PC-3 (cell line): Measurements from ENCODE around the gene ITK. TPM values are rescaled to one million over a fixed set of nuclear protein-coding genes. Genes with fewer than 3 reads are reported as not detected.

ENCODE experiments used
- ATAC-seq: fragments of 200-7000 bp; cut with Tn5 transposase; 2 replicates; pipeline ENCODE4 v1.9.1; 2020; ENCODE audit warnings: mild to moderate bottlenecking, moderate library complexity
- BruUV-seq: library from RNA; stranded (reverse); fragments of 400-500 nt; replicated peaks from 2 replicates; lab custom pipeline; 2021; lab: Mats Ljungman, UMichigan
- CTCF ChIA-PET: fragments of 300-600 bp; sonication (Branson Sonifier 250); formaldehyde crosslinking; loops from one replicate; lab custom pipeline; 2022; ENCODE audit warnings: antibody characterized with exemption; lab: Charles Lee
- POLR2A ChIA-PET: fragments of 300-600 bp; sonication (Branson Sonifier 250); formaldehyde crosslinking; loops from one replicate; lab custom pipeline; 2022; ENCODE audit warnings: antibody characterized with exemption; ENCODE audit not compliant: unreplicated experiment; lab: Charles Lee
- DNase-seq: peaks from one replicate; pipeline ENCODE4 v3.0.0-alpha.2; 2015
- H2AFZ ChIP-seq: fragments of 300-600 bp; sonication (generic); 2 replicates; pipeline ENCODE4 v1.6.0; 2016; ENCODE audit warnings: antibody characterized with exemption, low read length
- H3F3A ChIP-seq: fragments of 300-600 bp; sonication (generic); one replicate; pipeline ENCODE4 v1.6.0; 2017; ENCODE audit warnings: antibody characterized with exemption, low read length, control low read depth, mild to moderate bottlenecking; ENCODE audit not compliant: unreplicated experiment
- H3K27ac ChIP-seq: fragments of 300-600 bp; sonication (generic); 2 replicates; pipeline ENCODE4 v1.5.1; 2016; ENCODE audit warnings: mild to moderate bottlenecking, low read length
- H3K27me3 ChIP-seq: fragments of 300-600 bp; sonication (generic); 2 replicates; pipeline ENCODE4 v1.6.1; 2016; ENCODE audit warnings: low read length, mixed read lengths
- H3K36me3 ChIP-seq: fragments of 300-600 bp; sonication (generic); 2 replicates; pipeline ENCODE4 v1.6.1; 2016; ENCODE audit warnings: low read depth, mixed run types, low read length, mixed read lengths
- H3K4me1 ChIP-seq: fragments of 300-600 bp; sonication (generic); 2 replicates; pipeline ENCODE4 v1.5.1; 2016; ENCODE audit warnings: low read length; ENCODE audit not compliant: insufficient read depth
- H3K4me2 ChIP-seq: fragments of 300-600 bp; sonication (generic); 2 replicates; pipeline ENCODE4 v1.6.0; 2016; ENCODE audit warnings: low read length
- H3K4me3 ChIP-seq: fragments of 300-600 bp; sonication (generic); 2 replicates; pipeline ENCODE4 v1.5.1; 2016; ENCODE audit warnings: mild to moderate bottlenecking, low read length, mixed read lengths
- H3K79me2 ChIP-seq: fragments of 300-600 bp; sonication (generic); 2 replicates; pipeline ENCODE4 v1.6.1; 2017; ENCODE audit warnings: low read length, mixed read lengths
- H3K9ac ChIP-seq: fragments of 300-600 bp; sonication (generic); 2 replicates; pipeline ENCODE4 v1.6.0; 2016; ENCODE audit warnings: mild to moderate bottlenecking, low read length
- H3K9me2 ChIP-seq: fragments of 300-600 bp; sonication (generic); replicated peaks from 2 replicates; pipeline ENCODE4 v1.6.1; 2016; ENCODE audit warnings: mixed run types, low read length, mixed read lengths
- H3K9me3 ChIP-seq: fragments of 300-600 bp; sonication (generic); 2 replicates; pipeline ENCODE4 v1.6.1; 2016; ENCODE audit warnings: low read length, mixed read lengths
- H4K20me1 ChIP-seq: fragments of 300-600 bp; sonication (generic); 2 replicates; pipeline ENCODE4 v1.6.1; 2016; ENCODE audit warnings: low read length, mixed read lengths
- EZH2 ChIP-seq: fragments of 300-600 bp; sonication (generic); IDR thresholded peaks from one replicate; pipeline ENCODE4 v1.6.1; 2017; ENCODE audit warnings: antibody characterized with exemption, mild to moderate bottlenecking, low read length; ENCODE audit not compliant: unreplicated experiment
- EZH2phosphoT487 ChIP-seq: fragments of 300-600 bp; sonication (generic); IDR thresholded peaks from 2 replicates; pipeline ENCODE4 v1.6.1; 2018; ENCODE audit warnings: mild to moderate bottlenecking, antibody characterized with exemption, low read length, borderline replicate concordance
- intact Hi-C: fragments of 100-400 bp; cut with micrococcal nuclease; formaldehyde crosslinking; loops from 2 replicates; pipeline ENCODE4 v1.9.0; 2023
- total RNA-seq: library from RNA; depleted of rRNA; stranded (reverse); fragments of >200 nt; gene quantifications from 2 replicates; pipeline ENCODE4 v1.2.3, GENCODE V29; 2014
- TF ChIP-seq, protein P1 (sequence below): fragments of 300-600 bp; sonication (generic); conservative IDR thresholded peaks from 2 replicates; pipeline ENCODE4 v1.5.1; 2017; ENCODE audit warnings: antibody characterized with exemption, low read depth, mild to moderate bottlenecking, low read length

Gene ITK
- total RNA-seq, 1 experiment from 2014 or later = 0.69 TPM

DNA sequence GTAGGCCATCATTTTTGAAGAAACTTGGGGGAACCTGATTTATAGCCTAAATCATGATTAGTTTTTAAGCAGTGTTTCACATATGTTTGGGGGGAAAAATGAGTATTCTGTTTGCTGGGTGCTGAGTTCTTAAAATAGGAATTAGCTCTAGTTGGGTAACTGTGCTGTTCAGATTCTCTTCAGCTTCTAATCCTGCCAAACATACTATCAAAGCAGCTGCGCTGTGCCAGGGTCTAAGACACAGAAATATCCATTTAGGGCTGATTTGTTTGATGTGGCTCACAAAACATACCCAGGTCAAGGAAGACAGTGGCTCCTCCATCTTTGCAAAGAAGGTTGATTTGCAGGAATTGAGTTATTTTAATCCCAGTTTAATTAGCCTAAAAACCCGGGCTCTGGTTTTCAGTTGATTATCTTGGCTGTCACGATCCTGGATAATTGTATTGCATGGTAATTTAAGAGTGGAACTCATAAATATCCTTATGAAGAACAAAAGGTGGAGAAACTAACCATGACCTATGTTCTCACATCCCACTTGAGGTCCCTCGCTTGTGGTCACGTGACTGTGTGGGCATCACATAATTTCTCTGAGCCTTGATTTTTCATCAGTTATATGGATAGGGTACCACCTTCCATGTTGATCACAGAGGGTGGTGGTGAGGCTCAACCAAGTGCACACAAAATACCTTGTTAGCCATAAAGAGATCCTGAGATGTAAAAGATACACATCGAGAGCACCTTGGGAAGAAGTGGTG lies 104.0 kb downstream of the ITK start:
- Histone ChIP-seq H3K9me3 (no peaks in the 10 kb centered on the region), H3K4me2 (no peak overlapping the region), H3K9ac (no peak overlapping the region), H3K27ac (no peak overlapping the region), H2AFZ (no peak overlapping the region), H3K27me3 (no peaks in the 10 kb centered on the region), H3K4me1 (no peaks in the 10 kb centered on the region), H3K36me3 (no peaks in the 10 kb centered on the region), H4K20me1 (no peaks in the 10 kb centered on the region), H3K9me2 (no peaks in the 10 kb centered on the region), H3K4me3 (no peak overlapping the region), H3F3A (no peaks in the 10 kb centered on the region), H3K79me2 (no peaks in the 10 kb centered on the region)
- DNase-seq (no peak), ATAC-seq (no peak)
- ChIA-PET POLR2A (no interaction called here), CTCF (no interaction called here)
- BruUV-seq = no TSS peak
- TF ChIP-seq EZH2 (no peak), EZH2phosphoT487 (no peak)
- TF ChIP-seq, protein P1, sequence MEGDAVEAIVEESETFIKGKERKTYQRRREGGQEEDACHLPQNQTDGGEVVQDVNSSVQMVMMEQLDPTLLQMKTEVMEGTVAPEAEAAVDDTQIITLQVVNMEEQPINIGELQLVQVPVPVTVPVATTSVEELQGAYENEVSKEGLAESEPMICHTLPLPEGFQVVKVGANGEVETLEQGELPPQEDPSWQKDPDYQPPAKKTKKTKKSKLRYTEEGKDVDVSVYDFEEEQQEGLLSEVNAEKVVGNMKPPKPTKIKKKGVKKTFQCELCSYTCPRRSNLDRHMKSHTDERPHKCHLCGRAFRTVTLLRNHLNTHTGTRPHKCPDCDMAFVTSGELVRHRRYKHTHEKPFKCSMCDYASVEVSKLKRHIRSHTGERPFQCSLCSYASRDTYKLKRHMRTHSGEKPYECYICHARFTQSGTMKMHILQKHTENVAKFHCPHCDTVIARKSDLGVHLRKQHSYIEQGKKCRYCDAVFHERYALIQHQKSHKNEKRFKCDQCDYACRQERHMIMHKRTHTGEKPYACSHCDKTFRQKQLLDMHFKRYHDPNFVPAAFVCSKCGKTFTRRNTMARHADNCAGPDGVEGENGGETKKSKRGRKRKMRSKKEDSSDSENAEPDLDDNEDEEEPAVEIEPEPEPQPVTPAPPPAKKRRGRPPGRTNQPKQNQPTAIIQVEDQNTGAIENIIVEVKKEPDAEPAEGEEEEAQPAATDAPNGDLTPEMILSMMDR = no peak
- intact Hi-C loops = no loop called here

DNA sequence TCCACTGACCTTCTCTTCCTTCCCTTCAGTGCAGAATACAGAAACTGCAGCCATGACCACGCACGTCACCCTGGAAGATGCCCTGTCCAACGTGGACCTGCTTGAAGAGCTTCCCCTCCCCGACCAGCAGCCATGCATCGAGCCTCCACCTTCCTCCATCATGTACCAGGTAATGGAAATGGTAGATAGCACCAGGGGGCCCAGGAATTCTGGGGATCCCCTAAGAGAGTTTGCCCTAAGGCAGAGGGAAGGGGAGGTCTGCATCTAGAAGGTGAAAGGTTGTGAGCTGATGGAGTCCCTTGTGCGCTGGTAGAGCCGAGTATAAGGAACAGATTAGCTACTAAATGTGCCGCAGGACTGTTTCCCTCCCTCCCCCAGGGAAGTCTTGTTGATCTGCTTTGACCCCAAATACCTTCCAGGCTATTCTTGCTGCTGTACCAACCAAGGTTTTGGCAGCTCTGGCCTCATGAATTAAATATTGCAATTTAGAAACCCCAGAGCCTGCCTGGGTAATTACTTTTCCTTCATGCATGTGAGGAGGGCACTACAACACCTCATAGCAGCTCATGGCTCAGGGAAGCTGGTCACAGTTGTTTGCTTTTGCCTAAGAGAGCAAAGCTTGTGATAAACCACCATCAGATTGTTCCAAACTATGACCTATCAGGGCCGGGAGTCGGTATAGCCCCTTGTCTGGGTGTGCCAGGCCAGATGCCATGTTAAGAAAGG lies 104.8 kb downstream of the ITK start:
- no peaks in the 10 kb centered on the region for H3F3A ChIP-seq
- no peaks in the 10 kb centered on the region for H3K36me3 ChIP-seq
- no peaks in the 10 kb centered on the region for H3K4me1 ChIP-seq
- no peaks in the 10 kb centered on the region for H3K79me2 ChIP-seq
- no peaks in the 10 kb centered on the region for H3K9me3 ChIP-seq
- no peak overlapping the region for H3K27ac ChIP-seq
- no peaks in the 10 kb centered on the region for H4K20me1 ChIP-seq
- DNase-seq (no peak), ATAC-seq (no peak)
- CTCF ChIA-PET = no interaction called here
- TF ChIP-seq, protein P1 = no peak
- no peak for TF ChIP-seq EZH2
- TF ChIP-seq EZH2phosphoT487 = no peak
- no TSS peak for BruUV-seq
- no peak overlapping the region for H3K9ac ChIP-seq
- no peaks in the 10 kb centered on the region for H3K9me2 ChIP-seq
- no peaks in the 10 kb centered on the region for H3K27me3 ChIP-seq
- no peak overlapping the region for H3K4me3 ChIP-seq
- no peak overlapping the region for H2AFZ ChIP-seq
- POLR2A ChIA-PET = no interaction called here
- H3K4me2 ChIP-seq = no peak overlapping the region
- intact Hi-C loops = no loop called here

DNA sequence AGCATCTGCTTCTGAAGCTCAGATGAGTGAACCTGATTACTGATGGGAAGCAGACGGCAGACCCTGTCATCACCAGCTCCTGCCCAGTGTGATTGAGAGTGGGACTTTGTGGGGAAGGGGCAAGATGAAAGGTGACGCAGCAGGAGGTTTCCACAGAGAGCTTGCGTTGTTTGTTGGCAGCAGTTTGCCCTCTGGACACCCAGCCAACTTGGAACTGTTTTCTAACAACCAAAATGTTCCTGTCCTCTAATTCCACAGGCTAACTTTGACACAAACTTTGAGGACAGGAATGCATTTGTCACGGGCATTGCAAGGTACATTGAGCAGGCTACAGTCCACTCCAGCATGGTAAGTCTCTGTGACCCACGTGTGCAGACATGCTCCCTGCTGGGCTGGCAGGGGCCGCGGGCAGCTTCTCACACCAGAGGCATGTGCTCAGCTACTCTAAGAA lies 106.1 kb downstream of the ITK start:
- no peaks in the 10 kb centered on the region for H4K20me1 ChIP-seq
- TF ChIP-seq EZH2 (no peak), EZH2phosphoT487 (no peak)
- TF ChIP-seq, protein P1 = no peak
- no peak overlapping the region for H3K4me3 ChIP-seq
- intact Hi-C loops = no loop called here
- no peak overlapping the region for H3K9ac ChIP-seq
- no peak overlapping the region for H3K4me2 ChIP-seq
- H3K9me3 ChIP-seq = no peaks in the 10 kb centered on the region
- DNase-seq (no peak), ATAC-seq (no peak)
- no peaks in the 10 kb centered on the region for H3K36me3 ChIP-seq
- no TSS peak for BruUV-seq
- H3F3A ChIP-seq = no peaks in the 10 kb centered on the region
- no peaks in the 10 kb centered on the region for H3K4me1 ChIP-seq
- no peaks in the 10 kb centered on the region for H3K79me2 ChIP-seq
- H3K27me3 ChIP-seq = no peaks in the 10 kb centered on the region
- H3K9me2 ChIP-seq = no peaks in the 10 kb centered on the region
- no peak overlapping the region for H3K27ac ChIP-seq
- POLR2A ChIA-PET = no interaction called here
- H2AFZ ChIP-seq = no peak overlapping the region
- CTCF ChIA-PET = no interaction called here
